HepG2 (cell line): Measurements from ENCODE around the gene NEURL1B. TPM values are rescaled to one million over a fixed set of nuclear protein-coding genes. Genes with fewer than 3 reads are reported as not detected.

ENCODE experiments used
- ATAC-seq: fragments of 200-7000 bp; cut with Tn5 transposase; 3 replicates; pipeline ENCODE4 v1.9.1; 2020; ENCODE audit warnings: mild to moderate bottlenecking, moderate library complexity
- BruUV-seq: library from RNA; stranded (reverse); fragments of 400-500 nt; replicated peaks from 2 replicates; lab custom pipeline; 2021; lab: Mats Ljungman, UMichigan
- CTCF ChIA-PET: fragments of 300-600 bp; formaldehyde crosslinking; extraction: SDS; loops from one replicate; lab custom pipeline; 2021; ENCODE audit warnings: low total read pairs, inconsistent platforms, low intra/inter-chr PET ratio; lab: Yijun Ruan, JAX
- POLR2A ChIA-PET: fragments of 350-600 bp; sonication (Branson Sonifier 250); formaldehyde crosslinking; loops from one replicate; lab custom pipeline; 2020; ENCODE audit warnings: antibody characterized with exemption, inconsistent platforms; lab: Yijun Ruan, JAX
- DNase-seq: peaks from one replicate; pipeline ENCODE4 v3.0.0-alpha.2; 2015; ENCODE audit warnings: low spot score
- FAIRE-seq: peaks from 3 replicates; lab custom pipeline; 2011; peaks lifted over from hg19 to GRCh38; lab: Jason Lieb, UNC
- H2AFZ ChIP-seq: one replicate; pipeline ENCODE4 v1.6.1; 2011; ENCODE audit warnings: low read length, inconsistent platforms
- H3K27ac ChIP-seq: fragments of 300-600 bp; 3 replicates; pipeline ENCODE4 v1.8.0; 2011; ENCODE audit warnings: mixed run types, mild to moderate bottlenecking, mixed read lengths, low read length, inconsistent platforms; ENCODE audit not compliant: insufficient read depth; ENCODE audit errors: extremely low read length
- H3K27me3 ChIP-seq, 2 experiments: fragments of 200-600 bp in 1 of 2; 2 replicates in 1 of 2; 3 replicates in 1 of 2; pipeline versions ENCODE4 v1.6.0 to v1.8.0; 2011; ENCODE audit warnings: low read length in 2 of 2, mild to moderate bottlenecking in 2 of 2, moderate library complexity in 2 of 2, inconsistent platforms in 1 of 2; ENCODE audit not compliant: insufficient read depth in 2 of 2, control insufficient read depth in 1 of 2
- H3K36me3 ChIP-seq, 2 experiments: fragments of 200-600 bp in 1 of 2; replicated peaks in 1 of 2; 2 replicates in 1 of 2; 3 replicates in 1 of 2; pipeline versions ENCODE4 v1.5.1 to v1.8.0; 2011; ENCODE audit warnings: low read length in 2 of 2, inconsistent platforms in 1 of 2; ENCODE audit not compliant: insufficient read depth in 2 of 2, control insufficient read depth in 1 of 2
- H3K4me1 ChIP-seq: 2 replicates; pipeline ENCODE4 v1.5.1; 2012; ENCODE audit warnings: low read length, inconsistent platforms; ENCODE audit not compliant: insufficient read depth
- H3K4me2 ChIP-seq: 2 replicates; pipeline ENCODE4 v1.6.0; 2011; ENCODE audit warnings: low read depth, low read length, inconsistent platforms
- H3K4me3 ChIP-seq, 3 experiments: fragments of 200-600 bp in 1 of 3; sonication (generic), shearing (Covaris generic) in 1 of 3; replicated peaks in 1 of 3; 2 replicates each; pipeline ENCODE4 v1.5.1; 2011 to 2016; ENCODE audit warnings: low read length in 3 of 3, inconsistent platforms in 2 of 3, low read depth in 2 of 3, mild to moderate bottlenecking in 2 of 3, control low read depth in 1 of 3, mixed read lengths in 1 of 3; ENCODE audit not compliant: insufficient read depth in 1 of 3
- H3K79me2 ChIP-seq: one replicate; pipeline ENCODE4 v1.6.1; 2011; ENCODE audit warnings: low read length, inconsistent platforms; ENCODE audit not compliant: insufficient read depth
- H3K9ac ChIP-seq: 2 replicates; pipeline ENCODE4 v1.6.0; 2011; ENCODE audit warnings: mild to moderate bottlenecking, low read depth, low read length, inconsistent platforms; ENCODE audit not compliant: insufficient read depth
- H3K9me3 ChIP-seq: 2 replicates; pipeline ENCODE4 v1.5.1; 2012; ENCODE audit warnings: mild to moderate bottlenecking, low read length
- H4K20me1 ChIP-seq: 2 replicates; pipeline ENCODE4 v1.6.0; 2011; ENCODE audit warnings: inconsistent platforms, mild to moderate bottlenecking, low read length, moderate library complexity; ENCODE audit not compliant: insufficient read depth
- ERF ChIP-seq: IDR thresholded peaks from 2 replicates; pipeline ENCODE4 v1.6.1; 2018; ENCODE audit warnings: missing biosample characterization, missing genetic modification reagents
- FOXA1 ChIP-seq, 2 experiments: fragments of 450-650 bp in 1 of 2; sonication (generic) in 1 of 2; formaldehyde crosslinking in 1 of 2; IDR thresholded peaks; 2 replicates each; pipeline versions ENCODE4 v1.4.0 to v1.6.1; 2016 to 2020; ENCODE audit warnings: missing genetic modification reagents in 1 of 2
- HDAC2 ChIP-seq: sonication (generic); formaldehyde crosslinking; IDR thresholded peaks from 2 replicates; pipeline ENCODE4 v1.4.0; 2020; ENCODE audit warnings: missing genetic modification reagents
- KLF11 ChIP-seq: IDR thresholded peaks from 2 replicates; pipeline ENCODE4 v1.6.1; 2016; ENCODE audit warnings: missing compliant biosample characterization
- RAD21 ChIP-seq: fragments of 450-650 bp; formaldehyde crosslinking; IDR thresholded peaks from 2 replicates; pipeline ENCODE4 v1.5.0; 2020; ENCODE audit warnings: mild to moderate bottlenecking
- RXRB ChIP-seq: IDR thresholded peaks from 2 replicates; pipeline ENCODE4 v1.6.1; 2016; ENCODE audit warnings: borderline replicate concordance, missing genetic modification reagents, missing compliant biosample characterization
- SMARCC2 ChIP-seq: fragments of 450-650 bp; IDR thresholded peaks from 2 replicates; pipeline ENCODE4 v1.6.1; 2017; ENCODE audit warnings: antibody characterized with exemption, mild to moderate bottlenecking
- SMC3 ChIP-seq: IDR thresholded peaks from 2 replicates; pipeline ENCODE4 v1.6.1; 2011; ENCODE audit warnings: low read length, improper control_type of control experiment
- TCF12 ChIP-seq, 2 experiments: fragments of 450-650 bp in 1 of 2; sonication (generic) in 1 of 2; formaldehyde crosslinking in 1 of 2; IDR thresholded peaks; 2 replicates each; pipeline versions ENCODE4 v1.6.1 to v1.8.0; 2017 to 2022; ENCODE audit warnings: antibody characterized with exemption in 1 of 2, mild to moderate bottlenecking in 1 of 2, missing genetic modification reagents in 1 of 2, moderate library complexity in 1 of 2
- ZFP36L2 ChIP-seq: sonication (generic); formaldehyde crosslinking; IDR thresholded peaks from 2 replicates; pipeline ENCODE4 v1.4.0; 2020; ENCODE audit warnings: missing genetic modification reagents
- ZGPAT ChIP-seq: IDR thresholded peaks from 2 replicates; pipeline ENCODE4 v1.6.1; 2016; ENCODE audit warnings: mild to moderate bottlenecking
- ZNF225 ChIP-seq: sonication (generic); formaldehyde crosslinking; IDR thresholded peaks from 2 replicates; pipeline ENCODE4 v1.4.0; 2020; ENCODE audit warnings: mild to moderate bottlenecking, missing genetic modification reagents
- ZNF556 ChIP-seq: sonication (generic); formaldehyde crosslinking; IDR thresholded peaks from 2 replicates; pipeline ENCODE4 v1.4.0; 2020; ENCODE audit warnings: mild to moderate bottlenecking, missing genetic modification reagents, borderline replicate concordance
- ZSCAN29 ChIP-seq: sonication (generic); formaldehyde crosslinking; conservative IDR thresholded peaks from 2 replicates; pipeline ENCODE4 v1.4.0; 2020; ENCODE audit warnings: mild to moderate bottlenecking, missing genetic modification reagents
- WGBS: methylation state at CpG from one replicate; pipeline ENCODE4 v1.1.6; 2017; ENCODE audit warnings: low lambda C conversion rate; 5-methylcytosine and 5-hydroxymethylcytosine counted together
- in situ Hi-C: cut with HindIII; loops from 2 replicates; pipeline ENCODE4 v1.10.0; 2017; ENCODE audit warnings: low pct_unique_long_range_greater_than_20kb; ENCODE audit not compliant: extremely low pct_ligation_motif_present
- intact Hi-C: fragments of 100-400 bp; cut with micrococcal nuclease; formaldehyde crosslinking; loops from one replicate; pipeline ENCODE4 v1.10.0; 2022; ENCODE audit not compliant: unreplicated experiment
- polyA plus RNA-seq, 8 experiments: library from polyadenylated mRNA; depleted of rRNA in 3 of 8; stranded (reverse) in 7 of 8; unstranded in 1 of 8; fragments of >200 nt; fragmentation: Illumina TruSeq in 4 of 8; extraction: Trizol in 4 of 8; gene quantifications; 2 replicates each; pipeline versions ENCODE4 v1.2.1 to v1.2.3, GENCODE V29; 2011 to 2016; ENCODE audit warnings: low read depth in 4 of 8, missing spikeins in 1 of 8, mixed read lengths in 1 of 8; ENCODE audit not compliant: insufficient read depth in 1 of 8
- total RNA-seq, 5 experiments: library from RNA; depleted of rRNA; stranded (reverse); fragments of >200 nt; fragmentation: Illumina TruSeq; extraction: Trizol; gene quantifications; 2 replicates each; pipeline ENCODE4 v1.2.3, GENCODE V29; 2016; ENCODE audit warnings: low read depth in 1 of 5
- TF ChIP-seq, protein P1 (sequence below): sonication (generic); formaldehyde crosslinking; IDR thresholded peaks from 2 replicates; pipeline ENCODE4 v1.4.0; 2020; ENCODE audit warnings: missing genetic modification reagents, borderline replicate concordance
- TF ChIP-seq, protein P2 (sequence below): sonication (generic); formaldehyde crosslinking; IDR thresholded peaks from 2 replicates; pipeline ENCODE4 v1.5.1; 2020; ENCODE audit warnings: missing genetic modification reagents, mild to moderate bottlenecking, borderline replicate concordance

Gene NEURL1B
- total and polyA plus RNA-seq, 2 of the 13 experiments (the other 11 are each of a cell fraction or from before 2014, with no cell fraction given): 0.09 to 0.13 TPM

GRCh38 chr5:172707285-172708182 is 66.5 kb downstream of the NEURL1B start:
- Histone ChIP-seq H3K4me3 (no peak overlapping the region), H3K4me2 (no peak overlapping the region), H3K27ac (no peak overlapping the region), H3K4me1 (peaks cover 20% of the 10 kb centered on the region), H3K9ac (no peak overlapping the region), H2AFZ (no peak overlapping the region), H4K20me1 (no peaks in the 10 kb centered on the region), H3K79me2 (no peaks in the 10 kb centered on the region), H3K9me3 (no peaks in the 10 kb centered on the region), H3K36me3 (no peaks in the 10 kb centered on the region), H3K27me3 (peaks cover 4 to 23% of the 10 kb centered on the region in 2 experiments; a peak in 4 of 5 replicates)
- DNase-seq (peak; percentile 58), FAIRE-seq (peak; percentile 15), ATAC-seq (peak; percentile 96)
- BruUV-seq: no TSS peak
- in situ Hi-C loops: loop anchor here (10.0 to 25.0 kb wide), 2 partner anchors 430 to 497 kb away; partner anchors contain the start of gene BNIP1
- ChIA-PET CTCF (interaction anchor here (1.1 to 2.1 kb wide), 3 partner anchors 225 to 497 kb away, joined by 3 to 7 read pairs (median 6); no protein-coding TSS in a partner anchor), POLR2A (interaction anchor here (1.1 to 1.2 kb wide), 2 partner anchors 70 to 624 kb away, joined by 3 to 4 read pairs; no protein-coding TSS in a partner anchor)
- 31% methylated on average over 13 of the region's 18 CpGs for WGBS
- intact Hi-C loops: no loop called here
- TF ChIP-seq ZNF225 (no peak), FOXA1 (IDR thresholded peaks at IDR 0.05) (no peak), FOXA1 (CRISPR knock-in tag; IDR thresholded peaks at IDR 0.05) (peak; percentile 37; the same call in 1 of the 2 replicates), TCF12 (IDR thresholded peaks at IDR 0.05) (no peak), TCF12 (CRISPR knock-in tag; IDR thresholded peaks at IDR 0.05) (no peak), ZGPAT (no peak), ERF (CRISPR knock-in tag) (0 out of 2 replicates have a peak, but pooled peaks have one; percentile 26), KLF11 (CRISPR knock-in tag) (no peak), SMC3 (peak; percentile 64), RXRB (CRISPR knock-in tag) (no peak), ZSCAN29 (CRISPR knock-in tag) (no peak), RAD21 (CRISPR knock-in tag) (peak; percentile 85), ZNF556 (CRISPR knock-in tag) (0 out of 2 replicates have a peak, but pooled peaks have one; percentile 55), ZFP36L2 (CRISPR knock-in tag) (no peak), HDAC2 (CRISPR knock-in tag) (no peak), SMARCC2 (no peak)
- TF ChIP-seq, protein P1, sequence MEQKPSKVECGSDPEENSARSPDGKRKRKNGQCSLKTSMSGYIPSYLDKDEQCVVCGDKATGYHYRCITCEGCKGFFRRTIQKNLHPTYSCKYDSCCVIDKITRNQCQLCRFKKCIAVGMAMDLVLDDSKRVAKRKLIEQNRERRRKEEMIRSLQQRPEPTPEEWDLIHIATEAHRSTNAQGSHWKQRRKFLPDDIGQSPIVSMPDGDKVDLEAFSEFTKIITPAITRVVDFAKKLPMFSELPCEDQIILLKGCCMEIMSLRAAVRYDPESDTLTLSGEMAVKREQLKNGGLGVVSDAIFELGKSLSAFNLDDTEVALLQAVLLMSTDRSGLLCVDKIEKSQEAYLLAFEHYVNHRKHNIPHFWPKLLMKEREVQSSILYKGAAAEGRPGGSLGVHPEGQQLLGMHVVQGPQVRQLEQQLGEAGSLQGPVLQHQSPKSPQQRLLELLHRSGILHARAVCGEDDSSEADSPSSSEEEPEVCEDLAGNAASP (CRISPR knock-in tag): no peak
- TF ChIP-seq, protein P2, sequence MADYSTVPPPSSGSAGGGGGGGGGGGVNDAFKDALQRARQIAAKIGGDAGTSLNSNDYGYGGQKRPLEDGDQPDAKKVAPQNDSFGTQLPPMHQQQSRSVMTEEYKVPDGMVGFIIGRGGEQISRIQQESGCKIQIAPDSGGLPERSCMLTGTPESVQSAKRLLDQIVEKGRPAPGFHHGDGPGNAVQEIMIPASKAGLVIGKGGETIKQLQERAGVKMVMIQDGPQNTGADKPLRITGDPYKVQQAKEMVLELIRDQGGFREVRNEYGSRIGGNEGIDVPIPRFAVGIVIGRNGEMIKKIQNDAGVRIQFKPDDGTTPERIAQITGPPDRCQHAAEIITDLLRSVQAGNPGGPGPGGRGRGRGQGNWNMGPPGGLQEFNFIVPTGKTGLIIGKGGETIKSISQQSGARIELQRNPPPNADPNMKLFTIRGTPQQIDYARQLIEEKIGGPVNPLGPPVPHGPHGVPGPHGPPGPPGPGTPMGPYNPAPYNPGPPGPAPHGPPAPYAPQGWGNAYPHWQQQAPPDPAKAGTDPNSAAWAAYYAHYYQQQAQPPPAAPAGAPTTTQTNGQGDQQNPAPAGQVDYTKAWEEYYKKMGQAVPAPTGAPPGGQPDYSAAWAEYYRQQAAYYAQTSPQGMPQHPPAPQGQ (CRISPR knock-in tag): no peak
